GM12801 (cell line): Measurements from ENCODE around the gene CXorf65.

ENCODE experiments used
- CTCF ChIP-seq: IDR thresholded peaks from one replicate; pipeline ENCODE4 v1.5.1; 2011; ENCODE audit warnings: control low read depth; ENCODE audit not compliant: insufficient read length; ENCODE audit errors: extremely low read depth

Gene CXorf65

GRCh38 chrX:71117358-71117757 lies 10.8 kb upstream of the CXorf65 start:
- TF ChIP-seq CTCF: no peak

GRCh38 chrX:71111921-71112431 lies 5.4 kb upstream of the CXorf65 start:
- TF ChIP-seq CTCF: no peak

DNA sequence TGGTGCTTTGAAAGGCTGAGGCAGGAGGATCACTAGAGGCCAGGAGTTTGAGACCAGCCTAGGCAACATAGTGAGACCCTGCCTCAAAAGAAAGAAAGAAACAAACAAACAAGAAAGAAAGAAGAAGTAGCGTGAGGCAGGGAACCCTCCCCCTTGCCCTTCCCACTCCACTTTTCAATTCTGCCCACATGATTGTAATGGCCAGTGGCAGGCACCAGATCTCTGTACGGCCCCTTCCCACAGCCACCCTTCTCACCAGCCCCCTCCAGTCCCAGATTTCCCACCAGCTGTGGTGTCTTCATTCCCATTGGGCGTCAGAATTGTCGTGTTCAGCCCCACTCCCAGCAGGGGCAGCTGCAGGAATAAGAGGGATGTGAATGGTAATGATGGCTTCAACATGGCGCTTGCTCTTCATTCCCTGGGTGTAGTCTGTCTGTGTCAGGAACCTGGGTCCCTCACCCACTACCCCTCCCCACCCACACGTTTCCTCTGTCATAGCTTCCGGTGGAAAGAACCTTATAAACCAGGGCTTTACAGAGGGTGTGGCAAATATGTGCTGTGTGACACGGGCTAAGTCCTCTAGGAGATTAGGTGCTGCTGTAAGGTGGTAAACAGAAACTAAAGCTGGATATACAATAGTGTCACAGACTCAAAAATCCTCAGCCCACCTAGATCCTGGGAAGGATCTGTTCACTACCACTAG lies 4.8 kb upstream of the CXorf65 start, which contains the start of gene IL2RG:
Gene IL2RG (minus strand): TSS at position 437 of the 703 bp plus-strand sequence. CDS start 38 bp downstream, at position 399.
- TF ChIP-seq CTCF: no peak

DNA sequence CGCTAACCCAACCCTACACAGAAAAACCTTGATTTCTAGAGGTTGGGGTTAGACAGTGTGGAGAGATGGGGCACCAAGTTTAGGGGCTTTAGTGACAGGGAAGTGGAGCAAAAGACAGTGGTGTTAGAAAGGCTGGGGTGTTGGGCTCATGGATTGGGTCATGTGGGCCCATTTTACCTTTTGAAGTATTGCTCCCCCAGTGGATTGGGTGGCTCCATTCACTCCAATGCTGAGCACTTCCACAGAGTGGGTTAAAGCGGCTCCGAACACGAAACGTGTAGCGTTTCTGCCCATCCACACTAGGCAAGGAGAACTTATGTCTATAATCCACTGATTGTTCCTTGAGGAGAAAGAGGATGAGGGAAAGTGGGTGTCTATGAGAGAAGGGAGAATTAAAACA lies 2.5 kb upstream of the CXorf65 start:
- no peak for TF ChIP-seq CTCF

DNA sequence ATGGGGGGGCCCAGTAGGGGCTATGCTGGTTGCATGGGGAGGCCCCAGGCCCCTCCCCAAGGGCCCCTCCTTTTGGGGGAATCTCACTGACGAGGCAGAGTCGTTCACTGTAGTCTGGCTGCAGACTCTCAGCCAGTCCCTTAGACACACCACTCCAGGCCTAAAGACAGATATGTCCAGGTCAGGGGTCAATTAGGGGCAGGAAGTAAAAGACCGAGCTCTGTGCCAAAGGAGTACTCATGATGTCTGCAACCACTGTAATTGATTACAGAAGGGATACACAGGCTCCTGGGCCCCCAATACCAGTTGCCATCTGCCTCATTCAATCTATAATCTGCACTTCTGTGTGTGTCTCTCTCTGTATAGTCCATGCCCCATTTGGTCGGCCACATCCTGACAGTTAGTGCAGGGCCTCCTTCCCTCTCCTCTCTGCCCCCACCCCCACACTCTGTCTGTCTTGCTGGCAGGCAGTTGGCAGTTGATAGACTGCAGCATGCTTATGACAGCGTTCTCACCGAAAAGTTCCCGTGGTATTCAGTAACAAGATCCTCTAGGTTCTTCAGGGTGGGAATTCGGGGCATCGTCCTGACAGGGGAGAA lies 1.3 kb upstream of the CXorf65 start:
- no peak for TF ChIP-seq CTCF

DNA sequence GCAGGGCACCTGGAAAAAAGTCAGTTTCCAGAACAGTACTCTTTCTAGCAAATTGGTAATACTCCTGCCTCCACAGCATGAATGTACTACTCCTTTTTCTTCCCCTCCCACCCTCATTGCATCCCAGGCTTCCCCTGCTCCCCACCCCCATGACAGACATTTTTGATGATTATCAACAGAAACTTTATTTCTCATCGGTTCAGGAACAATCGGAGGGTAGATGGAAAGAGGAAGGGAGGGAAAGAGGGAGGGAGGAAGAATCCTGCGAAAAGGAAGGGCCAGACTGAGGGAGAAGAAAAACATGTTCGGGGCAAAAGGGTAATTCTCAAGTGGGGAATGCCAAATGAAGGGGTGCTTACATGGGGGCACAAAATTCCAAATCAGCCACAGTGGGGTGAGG lies 705 bp upstream of the CXorf65 start:
- no peak for TF ChIP-seq CTCF

GRCh38 chrX:71105628-71106027 lies 912 bp downstream of the CXorf65 start:
- TF ChIP-seq CTCF: no peak
